ENCODE results near the gene ACKR3.

Gene ACKR3

DNA sequence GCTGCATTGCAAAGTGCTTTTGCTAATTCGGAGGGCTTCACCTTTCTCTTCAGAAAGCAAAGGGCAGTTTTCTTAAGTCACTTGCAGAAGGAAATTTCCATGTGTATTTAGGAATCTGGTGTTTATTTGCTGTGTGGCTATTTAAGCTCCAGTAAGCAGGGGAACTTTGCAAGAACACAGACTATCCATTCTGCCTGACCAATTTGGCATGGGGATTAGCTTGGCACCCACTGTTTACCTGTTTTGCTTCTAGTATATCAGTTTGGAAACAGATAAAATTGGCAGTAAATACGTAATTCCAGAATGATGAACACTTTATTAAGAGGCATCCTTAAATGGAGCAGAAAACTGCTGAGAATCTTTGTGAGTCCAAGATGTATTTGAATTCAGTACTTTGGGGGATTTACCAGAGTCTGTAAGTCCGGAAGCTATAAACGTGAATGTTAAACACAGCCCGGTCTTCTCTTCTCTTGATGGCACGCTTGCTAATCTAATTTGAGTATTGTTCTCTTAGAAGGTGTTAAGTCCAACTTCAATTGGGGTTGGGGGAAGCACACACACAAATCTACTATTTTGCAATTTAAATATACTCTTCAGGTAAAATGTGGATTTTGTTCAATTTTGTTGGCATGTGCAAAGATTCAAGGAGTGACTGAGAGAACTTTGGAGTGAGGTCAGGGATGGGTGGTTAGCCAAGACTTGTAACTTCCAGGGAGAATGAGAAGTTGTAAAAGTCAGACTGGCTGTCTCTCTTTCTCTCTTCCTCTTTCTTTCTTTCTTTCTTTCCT, 650 bp downstream of the ACKR3 start:
- no peak for DNase-seq

GRCh38 chr2:236571145-236571544, 1.5 kb downstream of the ACKR3 start:
- no peak for DNase-seq

DNA sequence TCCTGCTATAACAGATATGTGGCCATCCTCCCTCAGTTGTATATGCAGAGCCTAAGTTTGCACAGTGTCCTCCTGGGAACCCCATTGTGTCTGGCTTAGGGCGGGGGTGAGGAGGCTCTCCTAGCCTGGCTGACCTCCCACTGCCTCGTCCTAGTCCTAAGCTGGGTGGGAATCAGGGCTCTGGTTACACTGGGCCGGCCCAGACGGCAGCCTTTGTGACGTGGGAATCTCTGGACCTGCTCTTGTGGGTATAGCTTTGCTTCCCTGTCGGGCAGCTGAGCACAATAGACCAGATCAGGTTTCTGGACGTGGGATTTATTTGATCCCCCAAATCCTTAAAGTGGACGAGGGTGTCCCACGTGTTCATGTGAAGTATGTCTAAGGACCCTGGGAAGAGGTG, 2.9 kb downstream of the ACKR3 start:
- DNase-seq: no peak

DNA sequence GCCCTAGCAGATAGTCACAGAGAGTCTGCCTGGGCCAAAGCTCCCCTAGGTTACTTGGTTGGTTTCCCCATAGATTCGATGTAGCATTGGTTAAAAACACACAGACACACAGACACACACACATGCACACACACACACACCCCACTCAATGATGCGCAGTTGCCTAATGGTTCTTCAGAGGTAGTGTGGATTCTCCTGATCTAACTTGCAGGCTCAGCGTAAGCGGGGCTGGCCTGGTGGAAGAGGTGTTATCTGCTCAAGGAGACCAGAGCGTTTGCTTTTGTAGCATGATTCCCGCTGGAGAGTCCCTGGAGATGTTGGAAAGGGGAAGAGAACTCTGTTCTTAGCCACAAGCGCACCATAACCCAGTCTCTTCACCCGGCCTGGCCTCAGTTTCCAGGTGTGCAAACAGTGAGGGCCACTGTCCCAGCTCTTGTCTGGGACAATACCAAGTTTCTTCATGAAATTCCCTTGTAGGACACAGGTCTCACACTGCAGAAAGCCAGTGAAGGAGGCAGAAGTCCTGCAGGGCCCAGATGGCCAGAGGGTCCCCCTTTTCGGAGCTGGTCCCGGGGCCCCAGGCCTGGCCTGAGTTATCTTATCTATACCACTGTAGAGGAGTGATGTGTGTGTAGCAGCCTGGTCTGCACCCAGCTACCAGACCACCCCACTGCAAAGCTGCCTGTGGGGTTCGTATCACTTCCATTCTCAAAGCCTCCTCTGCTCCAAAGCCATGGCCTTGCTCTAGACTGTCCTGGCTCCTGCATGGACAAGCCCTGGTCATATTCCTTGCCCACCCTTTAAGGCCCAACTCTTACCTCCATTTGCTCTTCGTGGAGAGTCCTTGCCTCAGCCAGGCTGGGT, 3.7 kb downstream of the ACKR3 start:
- no peak for DNase-seq

DNA sequence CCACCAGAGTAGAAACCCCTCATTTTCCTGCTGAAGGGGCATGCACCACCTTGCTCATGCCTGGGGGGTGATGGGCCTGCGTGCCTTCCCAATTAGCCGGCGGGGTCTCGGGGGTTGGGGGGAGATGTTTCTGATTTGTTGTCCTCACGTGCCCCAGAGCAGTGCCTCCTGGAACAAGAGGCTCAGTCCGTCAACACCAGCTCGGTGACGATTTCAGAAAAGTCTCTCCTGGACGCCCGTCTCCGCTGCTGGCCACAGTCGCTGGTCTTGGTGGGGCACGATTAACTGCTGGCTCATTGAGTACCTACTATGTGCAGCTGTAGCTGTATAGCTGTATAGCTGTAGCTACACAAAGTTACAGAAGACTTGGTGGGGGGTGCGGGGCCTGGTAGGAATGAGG, 4.4 kb downstream of the ACKR3 start:
- no peak for DNase-seq

GRCh38 chr2:236574424-236575145, 5.0 kb downstream of the ACKR3 start:
- DNase-seq: no peak

DNA sequence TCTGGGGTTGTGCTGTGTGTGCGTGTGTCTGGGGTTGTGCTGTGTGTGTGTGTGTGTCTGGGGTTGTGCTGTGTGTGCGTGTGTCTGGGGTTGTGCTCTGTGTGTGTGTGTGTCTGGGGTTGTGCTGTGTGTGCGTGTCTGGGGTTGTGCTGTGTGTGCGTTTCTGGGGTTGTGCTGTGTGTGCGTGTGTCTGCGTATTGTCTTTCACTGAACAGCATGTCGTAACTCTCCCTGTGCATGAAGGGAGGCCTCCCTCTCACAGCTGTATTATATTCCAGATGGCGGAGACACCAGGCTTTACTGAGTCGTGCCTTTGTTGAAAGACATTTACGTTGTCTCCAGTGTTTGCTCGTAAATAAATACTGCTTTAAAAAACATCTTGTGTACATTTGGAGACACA, 5.9 kb downstream of the ACKR3 start:
- no peak for DNase-seq

- DNase-seq: no peak
Measured at GRCh38 chr2:236576087-236576486, 6.5 kb downstream of the ACKR3 start.

GRCh38 chr2:236576953-236577352, 7.3 kb downstream of the ACKR3 start:
- no peak for DNase-seq

DNA sequence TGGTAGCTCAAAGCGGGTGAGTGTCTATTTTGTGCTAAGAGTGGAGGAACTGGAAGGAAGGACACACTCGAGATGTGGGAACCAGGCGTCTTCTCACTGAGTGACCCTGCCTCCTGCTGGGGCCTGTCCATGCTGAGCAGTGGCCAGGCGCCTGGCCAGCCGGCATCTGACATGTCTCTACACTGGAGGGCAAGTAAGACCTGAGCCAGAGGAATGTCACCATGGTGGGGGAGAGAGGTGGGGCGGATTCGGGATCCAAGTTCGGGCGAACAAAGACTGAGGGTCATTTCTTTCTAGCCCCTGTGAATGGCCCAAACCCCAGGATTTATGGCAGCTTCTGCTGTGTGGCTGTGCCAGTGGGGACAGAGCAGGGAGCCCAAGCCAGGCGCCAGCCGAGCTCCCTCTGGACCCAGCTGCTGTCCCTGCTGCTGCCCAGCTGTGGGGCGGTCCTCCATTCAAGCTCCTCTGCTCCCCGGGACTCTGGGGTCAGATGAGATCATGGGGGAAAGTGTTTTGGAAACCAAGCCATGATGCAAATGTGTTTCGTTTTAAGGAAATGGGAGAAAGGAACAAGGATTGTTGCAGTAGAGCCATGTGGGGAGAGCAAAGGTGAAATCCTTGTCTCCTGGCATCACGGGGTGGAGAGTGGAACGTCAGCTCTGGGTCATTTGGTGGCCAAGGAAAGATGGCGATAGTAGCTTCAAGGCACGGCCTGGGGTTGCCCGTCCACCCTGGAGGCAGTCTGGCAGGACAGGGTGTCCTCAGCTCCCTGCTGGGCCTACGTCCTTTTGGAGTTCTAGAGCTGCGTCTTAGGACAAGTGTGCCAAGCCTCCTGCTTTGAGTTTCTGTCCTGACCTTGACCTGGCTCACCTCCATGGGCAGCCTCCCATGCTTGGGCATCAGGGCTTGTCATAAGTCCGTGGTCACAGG, 8.1 kb downstream of the ACKR3 start:
- no peak for DNase-seq

DNA sequence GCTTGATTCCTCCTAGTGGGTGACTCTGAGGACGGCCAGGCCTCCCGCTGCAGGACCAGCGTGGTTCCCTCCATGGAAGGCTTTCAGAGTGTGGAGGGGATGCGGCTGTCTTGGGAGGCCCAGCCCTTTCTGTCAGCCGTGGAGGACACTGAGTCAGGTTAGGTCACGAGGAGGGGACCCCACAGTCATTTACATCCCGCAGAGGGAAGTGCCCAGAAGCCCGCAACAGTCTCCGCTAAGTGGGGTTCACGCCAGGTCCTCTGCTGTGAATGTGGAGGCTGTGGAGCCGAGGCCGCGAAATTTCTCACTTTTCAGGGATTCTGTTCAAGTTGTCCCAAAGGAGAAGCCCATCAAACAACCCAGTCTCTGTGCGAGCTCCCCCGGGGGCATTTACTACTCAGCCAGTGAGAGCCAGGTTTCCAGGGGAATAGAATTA, 8.8 kb downstream of the ACKR3 start:
- DNase-seq: no peak

GRCh38 chr2:236579048-236579745, 9.6 kb downstream of the ACKR3 start:
- DNase-seq: no peak

DNA sequence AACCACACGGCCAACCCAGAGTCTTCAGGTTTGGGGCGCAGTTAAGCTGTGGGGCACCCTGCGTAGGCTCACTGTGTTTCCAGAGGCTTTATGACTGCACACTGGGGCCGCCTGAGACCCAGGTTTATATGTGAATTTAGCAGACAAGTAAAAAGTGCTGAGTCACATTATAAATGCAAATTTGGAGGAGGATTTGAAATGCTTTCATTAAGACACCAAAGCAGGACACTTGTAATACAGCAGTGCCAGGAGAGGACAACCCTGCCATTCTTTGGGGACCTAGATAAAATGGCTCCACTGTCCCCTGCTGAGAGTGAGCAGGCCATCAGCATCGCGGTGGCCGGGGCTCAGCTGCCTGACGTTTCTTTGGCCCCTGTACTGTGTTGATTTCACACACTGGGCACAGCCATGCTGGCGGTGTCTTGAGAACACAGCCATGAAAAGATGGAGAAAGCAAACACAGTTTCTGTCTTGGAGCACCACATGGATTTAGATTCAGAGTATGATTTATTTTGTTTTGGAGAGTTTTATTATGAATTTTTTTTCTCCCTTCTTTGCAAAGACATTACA, 10.2 kb downstream of the ACKR3 start:
- DNase-seq: no peak

- no peak for DNase-seq
Measured at GRCh38 chr2:236580746-236581355, 11.2 kb downstream of the ACKR3 start.

GRCh38 chr2:236581546-236581945, 11.9 kb downstream of the ACKR3 start:
- no peak for DNase-seq

GRCh38 chr2:236582968-236583367, 13.3 kb downstream of the ACKR3 start:
- DNase-seq: no peak

DNA sequence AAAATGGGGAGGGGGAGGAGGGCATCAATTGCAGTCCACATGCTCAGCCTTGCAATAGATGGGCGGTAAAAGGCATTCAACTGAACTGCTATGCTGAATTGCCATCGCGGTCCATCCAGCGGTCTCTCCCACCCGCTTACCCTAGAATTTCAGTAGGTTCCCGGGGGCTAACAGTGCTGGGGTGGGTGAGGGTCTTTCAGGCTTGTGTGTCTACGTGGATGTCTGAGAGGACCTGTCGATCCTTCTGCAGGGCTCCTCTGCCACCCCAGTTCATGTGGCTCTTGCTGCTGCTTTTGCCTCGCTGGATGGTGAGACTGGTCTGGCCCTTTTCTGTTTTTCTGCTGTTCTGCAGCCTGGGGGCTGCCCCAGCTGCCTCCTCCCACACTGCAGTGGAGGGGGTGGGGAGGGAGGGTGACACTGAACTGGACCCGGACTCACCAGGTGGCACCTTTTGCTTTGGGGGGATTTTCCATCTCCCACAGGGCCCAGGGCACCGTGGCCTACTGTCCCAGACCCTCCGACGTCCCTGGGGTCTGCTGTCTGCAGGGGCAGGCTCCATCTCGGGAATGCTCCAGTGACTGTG, 14.1 kb downstream of the ACKR3 start:
- DNase-seq: no peak

GRCh38 chr2:236584521-236585384, 15.1 kb downstream of the ACKR3 start:
- DNase-seq: no peak

GRCh38 chr2:236585966-236586365, 16.3 kb downstream of the ACKR3 start:
- no peak for DNase-seq

Data from activated effector memory CD4-positive, alpha-beta T cell treated with Interleukin-2 at 50 U/mL for 16 hours (primary cell).